Muscle of leg (tissue), 11 donors: ENCODE measurements around the gene HASPIN. TPM values are rescaled to one million over a fixed set of nuclear protein-coding genes. Genes with fewer than 3 reads are reported as not detected.
A peak's percentile ranks its signal among the peaks of the same experiment; 100 is the strongest.
"Not testable (repeated sequence)": the region's sequence is repeated elsewhere in the genome, so short reads cannot be mapped to it uniquely, and the experiment has no call there.

Experiments used
- DNase-seq: peaks from one replicate; pipeline ENCODE4 v3.0.0; 2013
- H3K27ac ChIP-seq: one replicate; pipeline ENCODE4 v1.5.1; 2013; ENCODE audit warnings: mild to moderate bottlenecking, low read length, control low read depth
- H3K27me3 ChIP-seq: one replicate; pipeline ENCODE4 v1.6.1; 2013; ENCODE audit warnings: low read length; ENCODE audit not compliant: control insufficient read depth, insufficient read depth
- H3K36me3 ChIP-seq: one replicate; pipeline ENCODE4 v1.6.1; 2013; ENCODE audit warnings: low read length; ENCODE audit not compliant: control insufficient read depth, insufficient read depth
- H3K4me1 ChIP-seq: one replicate; pipeline ENCODE4 v1.6.1; 2013; ENCODE audit warnings: low read length; ENCODE audit not compliant: control insufficient read depth, insufficient read depth
- H3K4me3 ChIP-seq: one replicate; pipeline ENCODE4 v1.5.1; 2013; ENCODE audit warnings: low read length, control low read depth
- H3K9me3 ChIP-seq: replicated peaks from 2 replicates; pipeline ENCODE4 v1.6.1; 2013; ENCODE audit warnings: low read depth, low read length; ENCODE audit not compliant: control insufficient read depth
- WGBS: methylation state at CpG from one replicate; pipeline ENCODE4 v1.1.5; 2013; ENCODE audit warnings: missing lambda C conversion rate; ENCODE audit not compliant: insufficient coverage; 5-methylcytosine and 5-hydroxymethylcytosine counted together
- polyA plus RNA-seq, 8 donors: library from polyadenylated mRNA; unstranded; fragments of 120-200 nt; gene quantifications; one replicate each; pipeline versions ENCODE4 v1.2.1 to v1.2.3, GENCODE V29; 2013; ENCODE audit warnings: inconsistent platforms in 1 of 8, low replicate concordance in 1 of 8; ENCODE audit not compliant: insufficient read length in 8 of 8, insufficient read depth in 1 of 8
- total RNA-seq: library from RNA; stranded (reverse); fragments of 120-200 nt; gene quantifications from one replicate; pipeline ENCODE4 v1.2.4, GENCODE V29; 2013

Gene HASPIN
- total and polyA plus RNA-seq, 9 donors: 4.1 to 7.4 (median 5.3) TPM

DNA sequence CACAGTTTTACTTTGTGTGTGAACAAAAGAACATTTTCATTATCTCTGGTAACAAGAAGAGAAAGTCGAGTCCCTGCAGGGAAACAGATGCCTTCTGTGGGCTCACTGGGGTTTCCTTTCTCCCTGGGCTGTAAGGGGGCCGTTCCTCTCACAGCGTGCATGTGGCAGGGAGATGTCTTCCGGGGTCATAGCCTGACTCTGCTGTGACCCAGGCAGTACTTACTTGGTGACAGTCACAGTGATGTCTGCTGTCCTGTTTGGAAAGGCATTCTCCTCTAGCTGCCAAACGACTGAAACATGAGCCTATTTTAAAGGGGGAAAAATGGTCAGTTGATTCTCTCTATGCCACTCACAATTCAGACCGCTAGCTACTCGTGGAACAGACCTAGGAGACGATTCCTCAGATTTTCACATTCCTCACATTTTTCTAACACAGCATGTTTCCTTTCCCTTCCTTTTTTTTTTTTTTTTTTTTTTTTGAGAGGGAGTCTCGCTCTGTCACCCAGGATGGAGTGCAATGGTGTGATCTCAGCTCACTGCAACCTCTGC lies 7.3 kb downstream of the HASPIN start:
- Histone ChIP-seq H3K27ac (no peak overlapping the region), H3K4me1 (peaks cover 12% of the 10 kb centered on the region), H3K9me3 (no peaks in the 10 kb centered on the region), H3K4me3 (no peak overlapping the region), H3K27me3 (no peaks in the 10 kb centered on the region), H3K36me3 (peaks cover 11% of the 10 kb centered on the region)
- 40% methylated on average over 1 of the region's 9 CpGs for WGBS
- peak; percentile 16 for DNase-seq

GRCh38 chr17:3732210-3732621 lies 8.5 kb downstream of the HASPIN start:
- WGBS: 43% methylated on average over 5 of the region's 9 CpGs
- Histone ChIP-seq H3K9me3 (no peaks in the 10 kb centered on the region), H3K4me1 (peaks cover 12% of the 10 kb centered on the region), H3K4me3 (no peak overlapping the region), H3K27me3 (no peaks in the 10 kb centered on the region), H3K36me3 (peaks cover 2% of the 10 kb centered on the region), H3K27ac (no peak overlapping the region)
- DNase-seq: no peak

DNA sequence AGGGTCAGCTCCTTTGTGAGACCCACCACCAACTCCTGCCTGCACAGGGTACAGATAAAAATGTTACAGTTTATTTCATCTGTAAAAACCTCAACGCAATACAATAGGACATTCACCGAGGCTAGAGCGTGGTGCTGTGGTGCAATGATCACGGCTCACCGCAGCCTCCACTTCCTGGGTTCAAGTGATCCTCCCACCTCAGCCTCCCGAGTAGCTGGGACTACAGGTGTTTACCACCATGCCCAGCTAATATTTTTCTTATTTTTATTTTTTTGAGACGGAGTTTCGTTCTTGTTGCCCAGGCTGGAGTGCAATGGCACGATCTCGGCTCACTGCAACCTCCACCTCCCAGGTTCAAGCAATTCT lies 11.2 kb downstream of the HASPIN start:
- DNase-seq, H3K36me3 ChIP-seq, H3K27ac ChIP-seq, H3K27me3 ChIP-seq, H3K4me3 ChIP-seq, H3K9me3 ChIP-seq: not testable (repeated sequence)
- WGBS: 94% methylated on average over 7 of the region's 10 CpGs
- H3K4me1 ChIP-seq: peaks cover 38% of the 10 kb centered on the region

GRCh38 chr17:3735515-3735914 lies 11.8 kb downstream of the HASPIN start:
- WGBS: no CpG with 5 or more reads among the region's 8 CpGs
- no peaks in the 10 kb centered on the region for H3K27me3 ChIP-seq
- no peak for DNase-seq
- no peaks in the 10 kb centered on the region for H3K9me3 ChIP-seq
- no peak overlapping the region for H3K4me3 ChIP-seq
- no peaks in the 10 kb centered on the region for H3K36me3 ChIP-seq
- H3K4me1 ChIP-seq: peaks cover 40% of the 10 kb centered on the region
- H3K27ac ChIP-seq: no peak overlapping the region

DNA sequence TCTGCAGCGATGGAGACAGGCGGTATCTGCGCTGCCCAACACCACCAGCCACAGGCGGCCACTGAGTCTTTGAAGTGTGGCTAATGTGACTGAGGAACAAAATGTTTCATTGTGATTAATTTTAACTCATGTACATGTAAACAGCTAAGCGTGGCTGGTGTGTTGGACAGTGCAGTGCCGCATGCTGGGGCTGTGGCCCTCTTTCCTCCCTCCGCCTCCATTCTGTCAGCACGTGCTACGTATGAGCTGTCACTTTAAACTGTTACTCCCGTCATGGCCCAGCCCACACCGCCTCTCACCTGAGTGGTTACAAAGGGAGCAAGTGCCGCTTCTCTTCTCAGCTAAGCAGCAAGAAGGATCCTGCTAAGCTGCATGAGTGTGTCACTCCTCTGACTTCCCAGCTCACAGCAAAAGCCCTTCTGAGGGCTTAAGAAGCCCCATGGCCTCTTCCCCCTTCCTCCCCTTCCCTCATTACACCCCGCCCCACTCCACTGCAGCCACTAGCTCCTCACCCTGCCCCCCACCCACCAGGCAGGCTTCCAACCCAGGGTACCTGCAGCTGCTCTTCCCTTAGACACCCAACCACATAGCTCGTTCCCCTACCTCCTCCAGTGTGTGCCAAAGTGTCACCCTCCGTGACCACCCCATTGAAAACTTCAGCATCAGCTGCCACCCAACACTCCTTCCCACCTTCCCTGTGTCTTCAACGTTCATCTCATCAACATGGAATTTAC lies 15.0 kb downstream of the HASPIN start:
- Histone ChIP-seq H3K27me3 (no peaks in the 10 kb centered on the region), H3K27ac (peak overlapping the region; percentile 84), H3K4me3 (no peak overlapping the region), H3K36me3 (no peaks in the 10 kb centered on the region), H3K4me1 (peaks cover 36% of the 10 kb centered on the region), H3K9me3 (no peaks in the 10 kb centered on the region)
- DNase-seq: peak; percentile 27
- 43% methylated on average over 11 of the region's 16 CpGs for WGBS

- DNase-seq: peak; percentile 22
- 71% methylated on average over 13 of the region's 16 CpGs for WGBS
Observed at GRCh38 chr17:3739422-3740124, 15.9 kb downstream of the HASPIN start.

GRCh38 chr17:3740611-3741073 lies 16.9 kb downstream of the HASPIN start:
- peak; percentile 62 for DNase-seq
- Histone ChIP-seq H3K4me1 (peaks cover 29% of the 10 kb centered on the region), H3K9me3 (no peaks in the 10 kb centered on the region), H3K27ac (no peak overlapping the region), H3K27me3 (no peaks in the 10 kb centered on the region), H3K36me3 (no peaks in the 10 kb centered on the region), H3K4me3 (no peak overlapping the region)
- 38% methylated on average over 6 of the region's 14 CpGs for WGBS

More at GRCh38 chr17:3739422-3740124, 15.9 kb downstream of the HASPIN start:
- Histone ChIP-seq H3K27me3 (no peaks in the 10 kb centered on the region), H3K4me1 (peaks cover 32% of the 10 kb centered on the region), H3K9me3 (no peaks in the 10 kb centered on the region), H3K36me3 (no peaks in the 10 kb centered on the region), H3K27ac (no peak overlapping the region), H3K4me3 (no peak overlapping the region)

GRCh38 chr17:3744014-3744413 lies 20.3 kb downstream of the HASPIN start:
- WGBS: no CpG with 5 or more reads among the region's 3 CpGs
- no peak for DNase-seq
- Histone ChIP-seq H3K9me3 (no peaks in the 10 kb centered on the region), H3K4me3 (no peak overlapping the region), H3K36me3 (no peaks in the 10 kb centered on the region), H3K27ac (no peak overlapping the region), H3K4me1 (peaks cover 12% of the 10 kb centered on the region), H3K27me3 (no peaks in the 10 kb centered on the region)

DNA sequence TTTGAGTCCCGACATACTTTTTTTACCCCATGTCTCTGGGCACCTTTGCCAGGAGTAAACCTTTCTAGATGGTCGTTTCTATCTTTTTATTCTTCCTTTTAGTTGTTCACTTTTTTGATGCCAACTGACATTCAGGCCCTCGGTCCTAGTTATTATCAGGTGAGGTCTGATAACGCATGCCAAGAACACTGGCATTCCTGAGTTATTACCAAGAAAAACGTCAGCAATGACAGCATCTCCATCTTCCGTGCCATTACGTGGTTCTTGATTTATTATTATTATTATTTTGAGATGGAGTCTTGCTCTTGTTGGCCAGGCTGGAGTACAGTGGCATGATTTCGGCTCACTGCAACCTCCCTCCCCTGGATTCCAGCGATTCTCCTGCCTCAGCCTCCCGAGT lies 21.4 kb downstream of the HASPIN start:
- 82% methylated on average over 3 of the region's 10 CpGs for WGBS
- peaks cover under 1% of the 10 kb centered on the region for H3K27me3 ChIP-seq
- H3K4me3 ChIP-seq: no peak overlapping the region
- H3K4me1 ChIP-seq: peaks cover 1% of the 10 kb centered on the region
- H3K9me3 ChIP-seq: no peaks in the 10 kb centered on the region
- no peaks in the 10 kb centered on the region for H3K36me3 ChIP-seq
- no peak overlapping the region for H3K27ac ChIP-seq
- DNase-seq: no peak

DNA sequence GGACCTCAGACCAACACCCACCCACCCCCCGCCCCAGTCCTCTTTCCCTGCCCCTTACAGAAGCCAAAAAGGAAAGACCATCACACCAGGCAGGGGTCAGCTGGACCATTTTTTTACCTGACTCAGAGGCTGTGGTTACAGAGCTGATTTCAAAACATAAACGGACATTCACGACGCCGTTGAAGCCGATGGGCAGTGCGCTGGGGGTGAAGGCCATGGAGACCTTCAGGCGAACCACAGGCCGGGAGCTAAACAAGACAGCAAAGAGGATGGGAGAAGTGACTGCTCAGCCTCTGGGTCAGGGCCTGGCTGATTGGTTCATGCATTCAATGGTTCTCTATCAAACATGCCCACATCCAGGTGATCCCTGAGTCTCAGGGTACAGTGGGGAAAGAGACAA lies 24.1 kb downstream of the HASPIN start:
- Histone ChIP-seq H3K27ac (no peak overlapping the region), H3K9me3 (no peaks in the 10 kb centered on the region), H3K4me3 (no peak overlapping the region), H3K36me3 (no peaks in the 10 kb centered on the region), H3K4me1 (no peaks in the 10 kb centered on the region), H3K27me3 (peaks cover 2% of the 10 kb centered on the region)
- 92% methylated on average over 9 of the region's 9 CpGs for WGBS
- no peak for DNase-seq
